Myocyte (in vitro differentiated cells): ENCODE data around the gene RAP1GAP. TPM values are rescaled to one million over a fixed set of nuclear protein-coding genes. Genes with fewer than 3 reads are reported as not detected.
A peak's percentile ranks its signal among the peaks of the same experiment; 100 is the strongest.
"Not testable (repeated sequence)": the region's sequence is repeated elsewhere in the genome, so short reads cannot be mapped to it uniquely, and the experiment has no call there.

Experiments used
- DNase-seq: peaks from one replicate; pipeline ENCODE4 v3.0.0-alpha.2; 2012; ENCODE audit warnings: low read depth
- total RNA-seq: library from RNA; depleted of rRNA; stranded (reverse); fragments of >200 nt; gene quantifications from 2 replicates; pipeline ENCODE4 v1.2.3, GENCODE V29; 2014

Gene RAP1GAP
- total RNA-seq, 1 donor from 2014 or later: 0.21 TPM

GRCh38 chr1:21677168-21677567 is 8.0 kb upstream of the RAP1GAP start:
- no peak for DNase-seq

GRCh38 chr1:21674957-21675356 is 5.8 kb upstream of the RAP1GAP start:
- no peak for DNase-seq

DNA sequence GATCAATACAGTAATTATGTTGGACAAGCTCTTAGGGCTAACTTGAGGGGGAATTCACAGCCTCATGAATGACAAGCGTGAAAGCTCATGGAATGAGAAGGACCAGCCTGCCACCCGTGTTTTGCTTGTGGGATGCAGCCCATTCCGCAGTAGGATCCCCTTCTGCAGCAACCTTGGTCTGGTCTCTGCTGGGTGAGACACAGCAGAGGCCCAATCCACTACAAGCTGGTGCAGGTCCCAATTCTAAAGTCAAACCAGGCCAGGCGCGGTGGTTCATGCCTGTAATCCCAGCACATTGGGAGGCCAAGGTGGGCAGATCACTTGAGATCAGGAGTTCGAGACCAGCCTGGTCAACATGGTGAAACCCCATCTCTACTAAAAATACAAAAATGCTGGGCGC is 4.7 kb upstream of the RAP1GAP start:
- not testable (repeated sequence) for DNase-seq

DNA sequence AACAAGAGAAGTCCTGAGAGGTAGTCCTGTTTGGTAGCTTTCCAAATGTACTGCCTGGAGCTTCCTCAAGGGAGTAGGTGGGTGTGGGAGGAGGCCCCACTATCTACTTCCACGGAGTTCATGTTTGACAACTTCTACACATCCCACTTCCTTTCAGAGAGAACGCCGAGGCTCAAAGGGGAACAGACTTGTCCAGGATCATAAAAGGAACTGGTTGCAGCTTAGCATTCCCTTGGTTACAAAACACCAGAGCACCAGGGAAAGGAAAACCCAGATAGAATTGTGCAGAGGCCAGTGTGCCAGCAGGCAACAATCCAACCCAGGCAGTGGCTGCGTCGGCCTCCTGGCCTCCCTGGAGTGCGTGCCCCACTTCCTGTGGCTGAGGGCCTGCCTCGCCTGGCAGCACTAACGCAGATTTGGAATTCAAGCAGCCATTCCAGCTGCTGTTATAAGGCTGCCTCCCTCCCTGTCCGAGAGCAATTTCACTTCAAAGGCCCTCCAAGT is 4.2 kb upstream of the RAP1GAP start:
- peak; percentile 59 for DNase-seq

- DNase-seq: no peak
Observed at GRCh38 chr1:21672478-21673276, 3.5 kb upstream of the RAP1GAP start.

DNA sequence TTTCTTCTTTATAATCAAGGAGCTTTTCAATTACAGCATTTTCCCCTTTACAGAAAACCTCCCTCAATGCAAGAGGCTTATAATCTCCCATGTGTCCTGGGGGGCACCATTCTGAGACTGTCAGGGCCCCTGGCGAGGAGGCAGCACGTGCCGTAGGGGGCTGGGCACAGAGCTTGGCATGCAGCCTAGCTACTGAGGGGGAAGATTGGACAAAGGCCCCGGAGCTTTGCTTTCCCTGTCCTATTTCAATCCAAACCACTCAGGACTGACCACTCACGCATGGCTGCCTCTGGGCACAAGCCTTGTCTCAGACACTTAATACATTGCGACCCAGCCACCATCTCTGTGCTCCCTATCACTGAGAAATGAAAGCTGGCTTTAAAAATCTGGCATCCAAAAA is 2.8 kb upstream of the RAP1GAP start:
- no peak for DNase-seq

DNA sequence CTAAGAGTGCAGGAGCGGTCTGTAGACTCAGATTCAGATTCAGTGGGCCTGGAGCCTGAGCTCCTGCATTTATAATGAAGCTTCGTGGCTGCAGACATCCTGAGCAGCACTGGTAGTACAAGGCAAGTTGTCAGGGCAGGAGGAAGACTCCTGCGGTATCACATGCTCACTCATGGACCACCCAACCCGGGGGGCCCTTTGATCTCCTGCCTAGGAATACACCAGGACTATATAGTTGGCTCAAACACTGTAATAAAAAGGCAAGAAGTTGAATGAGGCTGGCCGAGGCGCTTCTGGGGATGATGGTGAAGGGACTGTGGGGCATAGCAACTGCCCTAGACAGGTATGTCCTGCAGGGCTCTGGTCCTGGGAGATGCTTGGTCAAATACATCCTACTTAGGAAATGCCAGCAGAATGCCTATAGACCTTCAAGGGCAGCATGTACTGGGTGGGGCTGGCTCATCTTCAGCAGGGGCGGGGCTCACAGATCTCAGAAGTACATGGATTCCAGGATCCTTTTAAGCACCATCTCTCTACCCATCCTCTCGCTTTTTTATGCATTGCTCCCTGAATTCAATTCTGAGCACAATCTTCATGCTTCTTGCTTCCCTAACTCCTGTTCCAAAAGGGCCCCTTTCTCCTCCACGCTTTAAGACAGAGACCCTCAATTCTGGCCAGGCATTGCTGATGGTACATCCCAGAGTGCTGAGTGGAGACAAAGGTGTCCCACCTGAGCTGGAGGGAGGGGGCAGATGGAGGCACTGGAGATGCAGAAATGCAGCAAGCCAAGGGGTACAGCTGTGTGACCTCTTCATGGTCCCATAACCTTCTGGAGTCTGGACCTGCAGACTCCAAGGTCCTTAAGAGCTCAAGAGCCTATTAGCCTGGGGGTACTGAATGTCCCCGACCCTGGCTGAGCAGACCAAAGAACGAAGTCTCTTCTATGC is 2.1 kb upstream of the RAP1GAP start:
- no peak for DNase-seq

- no peak for DNase-seq
Observed at GRCh38 chr1:21670059-21670881, 1.1 kb upstream of the RAP1GAP start.

- no peak for DNase-seq
Observed at GRCh38 chr1:21668951-21669257, 253 bp downstream of the RAP1GAP start.

DNA sequence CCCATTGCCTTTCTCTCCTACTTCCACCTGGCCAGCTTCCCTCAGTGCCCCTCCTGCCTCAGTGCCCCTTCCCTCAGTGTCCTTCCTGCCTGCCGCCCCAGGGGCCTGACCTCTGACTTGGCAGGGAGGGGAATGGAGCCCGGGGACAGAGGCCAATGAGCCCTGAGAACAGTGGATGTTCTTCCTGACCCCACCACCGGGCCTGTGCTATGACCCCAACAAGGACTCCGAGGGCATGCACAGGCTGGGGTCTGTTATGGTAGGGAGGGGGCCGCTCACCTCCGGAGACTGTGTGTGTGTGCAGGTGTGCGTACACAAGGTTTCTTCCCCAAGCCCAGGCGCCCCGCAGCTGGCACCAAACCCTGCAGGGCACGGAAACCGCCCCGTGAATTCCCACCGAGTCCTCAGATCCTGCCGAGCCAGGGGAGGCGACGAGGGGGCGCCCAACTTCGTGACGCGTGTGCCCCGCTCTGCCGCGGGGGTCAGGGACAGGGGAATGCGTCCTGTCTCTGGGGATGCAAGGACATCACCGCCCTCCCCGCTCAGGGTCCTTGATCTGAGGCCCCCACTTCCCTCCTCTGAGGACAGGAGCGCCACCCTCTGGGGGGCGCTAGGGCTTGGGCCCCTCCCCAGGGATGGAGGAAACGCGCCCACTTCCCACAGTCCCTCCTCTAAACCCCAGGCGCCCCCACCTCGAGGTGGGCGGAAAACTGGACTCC is 766 bp downstream of the RAP1GAP start:
- no peak for DNase-seq

DNA sequence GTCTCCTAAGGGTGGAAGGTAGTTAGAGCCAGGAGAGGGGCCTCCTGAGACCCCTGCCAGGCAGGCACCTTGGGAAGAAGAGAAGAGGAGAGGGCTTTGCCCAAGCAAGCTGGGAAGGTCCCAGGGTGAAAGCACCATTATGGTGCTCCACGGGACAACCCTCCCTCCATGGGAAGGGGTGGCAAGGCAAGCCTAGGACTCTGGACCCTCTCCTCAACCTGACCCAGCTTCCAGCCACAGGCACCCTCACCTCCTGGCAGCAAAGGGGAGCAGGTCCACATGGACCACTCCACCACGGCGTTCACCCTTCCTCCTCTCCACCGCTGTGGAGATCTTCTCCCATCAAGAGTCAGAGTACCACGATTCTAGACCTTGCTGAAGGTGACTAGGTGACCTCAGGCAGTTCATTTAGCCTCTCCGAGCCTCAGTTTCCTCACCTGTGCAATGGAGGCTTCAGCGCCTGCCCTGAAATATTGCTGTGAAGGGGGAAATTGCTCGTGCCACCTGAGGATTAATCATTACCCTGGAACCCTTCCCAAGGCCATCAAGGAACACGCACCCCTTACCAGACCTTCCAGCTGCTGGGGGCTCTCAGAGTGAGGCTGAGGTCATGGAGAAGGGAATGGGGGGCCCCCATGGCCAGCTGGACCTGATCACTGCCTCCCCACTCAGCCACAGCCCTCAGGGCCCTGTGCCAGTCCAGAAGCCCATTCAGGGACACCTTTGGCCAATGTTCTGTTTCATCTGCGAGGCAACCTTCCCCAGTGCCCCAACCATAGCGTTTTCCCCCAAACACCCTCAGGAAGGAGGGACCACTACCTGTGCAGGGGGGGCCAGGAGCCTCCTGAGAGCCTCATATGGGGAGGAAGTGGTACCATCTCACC is 1.6 kb downstream of the RAP1GAP start:
- DNase-seq: no peak

- DNase-seq: no peak
Observed at GRCh38 chr1:21666576-21667320, 2.4 kb downstream of the RAP1GAP start.

DNA sequence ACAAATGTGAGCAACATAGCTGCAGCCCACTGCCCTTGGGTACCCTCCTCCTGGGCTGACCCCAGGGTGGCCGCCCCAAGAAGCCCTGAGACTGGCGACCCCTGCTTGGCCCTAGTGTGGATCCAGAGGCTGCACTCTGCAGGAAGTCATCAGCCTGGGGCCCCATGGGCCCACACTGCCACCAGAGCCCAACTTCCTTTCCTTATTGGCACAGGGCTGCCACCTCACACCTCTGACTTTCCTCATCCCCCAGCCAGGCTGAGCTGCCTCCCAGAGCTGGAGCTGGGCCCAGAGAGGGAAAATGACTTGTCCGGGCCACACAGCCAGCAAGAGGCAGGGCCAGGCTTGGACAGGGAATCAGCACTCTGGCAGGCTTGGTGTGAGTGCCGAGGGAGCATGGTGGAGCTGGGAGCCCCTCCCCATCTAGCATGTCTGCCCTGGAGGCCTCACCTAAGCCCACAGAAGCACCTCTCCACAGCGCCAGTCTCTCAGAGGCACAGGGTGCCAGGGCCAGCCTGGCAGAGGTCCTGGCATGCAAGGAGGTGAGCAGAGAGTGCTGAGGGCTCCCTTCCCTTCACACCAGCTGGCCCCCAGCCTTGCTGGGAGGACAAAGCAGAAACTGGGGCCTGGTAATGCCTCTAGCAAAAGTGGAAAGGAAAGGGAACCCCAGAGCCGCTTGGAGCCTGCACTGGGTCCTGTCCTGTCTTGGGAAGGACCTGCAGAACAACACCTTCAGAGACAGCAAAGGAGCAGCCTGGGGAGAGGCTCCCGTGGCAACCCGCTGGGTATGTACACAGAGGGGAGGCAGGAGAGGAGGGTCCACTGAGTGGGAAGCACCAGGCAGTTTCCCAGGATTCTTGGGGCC is 3.2 kb downstream of the RAP1GAP start:
- no peak for DNase-seq

- no peak for DNase-seq
Observed at GRCh38 chr1:21664806-21665588, 4.2 kb downstream of the RAP1GAP start.

- DNase-seq: no peak
Observed at GRCh38 chr1:21663951-21664805, 5.0 kb downstream of the RAP1GAP start.
